Measurements from ENCODE around the gene KLF13. TPM values are rescaled to one million over a fixed set of nuclear protein-coding genes. Genes with fewer than 3 reads are reported as not detected.
A peak's percentile ranks its signal among the peaks of the same experiment; 100 is the strongest.
"Not testable (repeated sequence)": the region's sequence is repeated elsewhere in the genome, so short reads cannot be mapped to it uniquely, and the experiment has no call there.

KLF13 gene
- total RNA-seq, 1 experiment from 2014 or later = 22.1 TPM

DNA sequence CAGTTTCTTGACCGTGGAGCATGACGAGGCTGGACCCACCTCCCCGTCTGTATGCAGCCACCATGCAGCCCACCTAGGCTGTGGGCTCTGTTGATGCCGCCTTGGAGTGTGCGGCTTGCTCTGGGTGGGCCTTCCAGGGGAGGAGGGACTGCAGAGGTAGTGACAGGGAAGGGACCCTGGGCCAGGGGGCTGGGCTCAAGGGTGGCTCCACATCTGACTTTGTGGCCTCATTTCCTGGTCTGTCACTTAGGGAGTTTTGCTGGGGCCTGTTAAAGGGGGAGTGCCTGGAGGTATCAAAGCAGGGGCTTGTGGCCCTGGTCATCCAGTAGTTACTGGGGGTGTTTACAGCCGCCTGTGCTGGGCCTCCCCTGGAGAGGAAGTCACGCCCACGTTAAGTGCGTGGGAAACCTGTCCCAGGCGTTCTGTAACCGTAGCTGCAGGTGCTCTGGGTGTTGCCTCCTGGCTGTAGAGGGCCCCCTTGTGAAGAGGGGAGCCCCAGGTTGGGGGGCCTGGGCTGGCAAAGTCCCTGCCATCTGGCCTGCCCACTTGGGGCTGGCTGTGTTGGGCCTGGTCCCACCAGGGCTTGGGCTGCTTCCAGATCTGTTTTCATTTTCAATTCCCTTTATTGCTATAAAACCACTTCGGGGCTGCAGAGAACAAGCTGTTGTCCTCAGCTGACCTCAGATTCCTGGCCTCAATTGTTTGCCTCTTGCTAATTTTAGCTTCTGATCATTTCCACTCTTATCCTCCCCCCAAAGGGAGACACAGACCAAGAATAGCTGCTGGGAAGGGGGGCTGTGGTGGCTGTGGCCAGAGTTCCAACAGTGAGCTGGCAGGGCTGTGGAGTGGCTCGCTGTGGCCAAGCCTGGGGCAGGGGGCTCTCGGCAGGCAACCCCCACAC, 26.5 kb downstream of the KLF13 start:
- Histone ChIP-seq H3K36me3 (ENCODE audit: insufficient read depth, low read length, poor library complexity, severe bottlenecking) (no peaks in the 10 kb centered on the region), H3K27me3 (replicated peaks; ENCODE audit: insufficient read depth, low read depth, low read length, poor library complexity) (no peaks in the 10 kb centered on the region), H3K27ac (ENCODE audit: low read depth, low read length, poor library complexity, severe bottlenecking) (peak overlapping the region; percentile 77), H3K4me3 (ENCODE audit: low read depth, low read length, poor library complexity, severe bottlenecking) (no peak overlapping the region), H3K4me1 (ENCODE audit: insufficient read depth, low read length, poor library complexity, severe bottlenecking) (peaks cover 17% of the 10 kb centered on the region), H3K9me3 (ENCODE audit: low read depth, low read length, poor library complexity, severe bottlenecking) (no peaks in the 10 kb centered on the region)
- intact Hi-C loops (cut with micrococcal nuclease; ENCODE audit: unreplicated experiment) = loop anchor here (5.0 kb wide), 1 partner anchor 49 kb away; no protein-coding TSS in a partner anchor
- peak; percentile 7 for DNase-seq (ENCODE audit: low spot score)
- no peak for TF ChIP-seq EZH2 (IDR thresholded peaks at IDR 0.05; ENCODE audit: borderline replicate concordance, low read depth, low read length, poor library complexity, severe bottlenecking)
- no peak for TF ChIP-seq CTCF (conservative IDR thresholded peaks at IDR 0.05; ENCODE audit: low read depth, low read length)
- POLR2A ChIA-PET (ENCODE audit: low non-redundant PET) = no interaction called here
- CTCF ChIA-PET = no interaction called here
- no TSS peak for BruUV-seq (replicated peaks)

DNA sequence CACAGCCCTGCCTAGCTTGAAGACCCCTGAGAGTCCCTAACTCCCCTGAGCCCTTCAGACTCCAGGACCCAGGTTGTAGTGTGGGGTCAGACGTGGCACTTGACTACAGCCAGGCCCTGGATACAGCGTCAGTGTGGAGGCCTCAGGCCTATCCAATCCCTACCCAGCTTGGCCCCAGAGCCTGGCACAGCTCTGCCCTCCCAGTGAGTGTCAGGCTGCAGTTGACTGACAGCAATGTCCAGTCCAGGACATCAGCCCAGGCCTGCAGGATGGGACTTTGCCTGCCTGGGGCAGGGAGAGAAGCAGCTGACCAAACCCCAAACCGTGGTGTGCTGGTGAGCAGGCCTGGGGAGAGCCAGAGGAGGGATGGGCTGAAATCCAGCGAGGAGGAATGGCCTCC, 27.3 kb downstream of the KLF13 start:
- no peak for DNase-seq (ENCODE audit: low spot score)
- H3K36me3 ChIP-seq (ENCODE audit: insufficient read depth, low read length, poor library complexity, severe bottlenecking) = no peaks in the 10 kb centered on the region
- H3K27me3 ChIP-seq (replicated peaks; ENCODE audit: insufficient read depth, low read depth, low read length, poor library complexity) = no peaks in the 10 kb centered on the region
- POLR2A ChIA-PET (ENCODE audit: low non-redundant PET) = no interaction called here
- no TSS peak for BruUV-seq (replicated peaks)
- peak overlapping the region; percentile 77 for H3K27ac ChIP-seq (ENCODE audit: low read depth, low read length, poor library complexity, severe bottlenecking)
- H3K4me3 ChIP-seq (ENCODE audit: low read depth, low read length, poor library complexity, severe bottlenecking) = no peak overlapping the region
- intact Hi-C loops (cut with micrococcal nuclease; ENCODE audit: unreplicated experiment) = loop anchor here (5.0 kb wide), 1 partner anchor 48 kb away; no protein-coding TSS in a partner anchor
- H3K9me3 ChIP-seq (ENCODE audit: low read depth, low read length, poor library complexity, severe bottlenecking) = no peaks in the 10 kb centered on the region
- CTCF ChIA-PET = no interaction called here
- no peak for TF ChIP-seq EZH2 (IDR thresholded peaks at IDR 0.05; ENCODE audit: borderline replicate concordance, low read depth, low read length, poor library complexity, severe bottlenecking)
- TF ChIP-seq CTCF (conservative IDR thresholded peaks at IDR 0.05; ENCODE audit: low read depth, low read length) = no peak
- peaks cover 17% of the 10 kb centered on the region for H3K4me1 ChIP-seq (ENCODE audit: insufficient read depth, low read length, poor library complexity, severe bottlenecking)

GRCh38 chr15:31356097-31356496, 29.5 kb downstream of the KLF13 start:
- H3K9me3 ChIP-seq (ENCODE audit: low read depth, low read length, poor library complexity, severe bottlenecking); DNase-seq (ENCODE audit: low spot score); intact Hi-C loops (cut with micrococcal nuclease; ENCODE audit: unreplicated experiment); H3K27ac ChIP-seq (ENCODE audit: low read depth, low read length, poor library complexity, severe bottlenecking); H3K36me3 ChIP-seq (ENCODE audit: insufficient read depth, low read length, poor library complexity, severe bottlenecking); BruUV-seq (replicated peaks); H3K27me3 ChIP-seq (replicated peaks; ENCODE audit: insufficient read depth, low read depth, low read length, poor library complexity); H3K4me3 ChIP-seq (ENCODE audit: low read depth, low read length, poor library complexity, severe bottlenecking); CTCF ChIA-PET: not testable (repeated sequence)
- POLR2A ChIA-PET (ENCODE audit: low non-redundant PET) = interaction anchor here (0.7 kb wide), 1 partner anchor 8 kb away, joined by 10 read pairs; no protein-coding TSS in a partner anchor
- H3K4me1 ChIP-seq (ENCODE audit: insufficient read depth, low read length, poor library complexity, severe bottlenecking) = peaks cover 22% of the 10 kb centered on the region
